HuH-7 (cell line): ENCODE measurements around the gene GALM.
"Not testable (repeated sequence)": the region's sequence is repeated elsewhere in the genome, so short reads cannot be mapped to it uniquely, and the experiment has no call there.

Experiments used
- DNase-seq: peaks from one replicate; pipeline ENCODE4 v3.0.0; 2011; ENCODE audit warnings: low spot score

GALM gene

GRCh38 chr2:38742797-38743559 lies 77.1 kb downstream of the GALM start:
- no peak for DNase-seq

GRCh38 chr2:38743672-38744398 lies 77.9 kb downstream of the GALM start:
- DNase-seq, result no peak

- no peak for DNase-seq
Measured at GRCh38 chr2:38744399-38744780, 78.5 kb downstream of the GALM start.

GRCh38 chr2:38745267-38745666 lies 79.4 kb downstream of the GALM start:
- DNase-seq, result no peak

- DNase-seq, result no peak
Measured at GRCh38 chr2:38747007-38747424, 81.1 kb downstream of the GALM start.

- DNase-seq, result no peak
Measured at GRCh38 chr2:38747819-38748218, 81.9 kb downstream of the GALM start.

GRCh38 chr2:38748391-38748790 lies 82.5 kb downstream of the GALM start:
- no peak for DNase-seq

- DNase-seq, result no peak
Measured at GRCh38 chr2:38748943-38749804, 83.3 kb downstream of the GALM start.

- DNase-seq, result peak; percentile 13
Measured at GRCh38 chr2:38750011-38750890, 84.3 kb downstream of the GALM start.

- peak; percentile 94 for DNase-seq
Measured at GRCh38 chr2:38750891-38751595, 85.1 kb downstream of the GALM start, which contains the start of gene SRSF7. Gene SRSF7 (minus strand): TSS chr2:38751361. CDS start chr2:38751256, 105 bp downstream.

GRCh38 chr2:38751596-38752410 lies 85.9 kb downstream of the GALM start:
- peak; percentile 45 for DNase-seq

GRCh38 chr2:38754049-38754448 lies 88.1 kb downstream of the GALM start:
- no peak for DNase-seq

GRCh38 chr2:38754506-38754905 lies 88.6 kb downstream of the GALM start:
- no peak for DNase-seq

GRCh38 chr2:38755891-38756290 lies 90.0 kb downstream of the GALM start:
- not testable (repeated sequence) for DNase-seq

GRCh38 chr2:38763228-38763627 lies 97.3 kb downstream of the GALM start:
- no peak for DNase-seq

- DNase-seq, result no peak
Measured at GRCh38 chr2:38763728-38764127, 97.8 kb downstream of the GALM start.

GRCh38 chr2:38765149-38765548 lies 99.2 kb downstream of the GALM start:
- no peak for DNase-seq

GRCh38 chr2:38765551-38765950 lies 99.6 kb downstream of the GALM start:
- DNase-seq, result no peak

- no peak for DNase-seq
Measured at GRCh38 chr2:38771632-38772031, 105.7 kb downstream of the GALM start.
